HG03457 (cell line): Measurements from ENCODE around the gene BOLA3.
"Not testable (repeated sequence)": the region's sequence is repeated elsewhere in the genome, so short reads cannot be mapped to it uniquely, and the experiment has no call there.

ENCODE experiments used
- ATAC-seq: cut with Tn5 transposase; IDR thresholded peaks from one replicate; pipeline ENCODE4 v1.9.1; 2021; ENCODE audit warnings: moderate number of reproducible peaks; ENCODE audit not compliant: unreplicated experiment

BOLA3 gene

GRCh38 chr2:74105413-74105812 is 42.3 kb downstream of the BOLA3 start:
- no peak for ATAC-seq

GRCh38 chr2:74104839-74105238 is 42.9 kb downstream of the BOLA3 start:
- ATAC-seq = no peak

GRCh38 chr2:74103763-74104162 is 43.9 kb downstream of the BOLA3 start:
- ATAC-seq = no peak

GRCh38 chr2:74102516-74102915 is 45.2 kb downstream of the BOLA3 start:
- ATAC-seq = no peak

- ATAC-seq = no peak
Measured at GRCh38 chr2:74101574-74102300, 46.0 kb downstream of the BOLA3 start.

- no peak for ATAC-seq
Measured at GRCh38 chr2:74100254-74101216, 47.2 kb downstream of the BOLA3 start.

GRCh38 chr2:74099835-74100234 is 47.9 kb downstream of the BOLA3 start:
- ATAC-seq = no peak

GRCh38 chr2:74099271-74099670 is 48.4 kb downstream of the BOLA3 start:
- no peak for ATAC-seq

GRCh38 chr2:74097574-74097973 is 50.1 kb downstream of the BOLA3 start:
- no peak for ATAC-seq

- no peak for ATAC-seq
Measured at GRCh38 chr2:74096052-74096451, 51.7 kb downstream of the BOLA3 start.

GRCh38 chr2:74095632-74096031 is 52.1 kb downstream of the BOLA3 start:
- no peak for ATAC-seq

- ATAC-seq = no peak
Measured at GRCh38 chr2:74094291-74094690, 53.4 kb downstream of the BOLA3 start.

GRCh38 chr2:74093840-74094239 is 53.9 kb downstream of the BOLA3 start:
- no peak for ATAC-seq

- ATAC-seq = no peak
Measured at GRCh38 chr2:74093426-74093825, 54.3 kb downstream of the BOLA3 start.

- no peak for ATAC-seq
Measured at GRCh38 chr2:74092275-74092674, 55.4 kb downstream of the BOLA3 start.

- ATAC-seq = no peak
Measured at GRCh38 chr2:74091391-74091790, 56.3 kb downstream of the BOLA3 start.

GRCh38 chr2:74089816-74090745 is 57.6 kb downstream of the BOLA3 start:
- ATAC-seq = no peak

- not testable (repeated sequence) for ATAC-seq
Measured at GRCh38 chr2:74088676-74089075, 59.0 kb downstream of the BOLA3 start.

- no peak for ATAC-seq
Measured at GRCh38 chr2:74087696-74088095, 60.0 kb downstream of the BOLA3 start.

- ATAC-seq = no peak
Measured at GRCh38 chr2:74086021-74086420, 61.7 kb downstream of the BOLA3 start.
